Amygdala (tissue), 56 donors: ENCODE measurements around the gene SEPTIN8.

Experiments used
- DNase-seq, 56 donors: peaks; one replicate each; lab custom pipeline; 2025; lab: John Stamatoyannopoulos, UW

Gene SEPTIN8

GRCh38 chr5:132753135-132753987 is 23.7 kb downstream of the SEPTIN8 start:
- DNase-seq: peak in 42 of 56 donors; percentile 31 to 86 (median 61)

GRCh38 chr5:132752581-132753125 is 24.4 kb downstream of the SEPTIN8 start:
- DNase-seq: no peak

- no peak for DNase-seq
These were observed 25.0 kb downstream of the SEPTIN8 start for GRCh38 chr5:132751971-132752580.

GRCh38 chr5:132751444-132751843 is 25.6 kb downstream of the SEPTIN8 start:
- DNase-seq: no peak

GRCh38 chr5:132750471-132751230 is 26.4 kb downstream of the SEPTIN8 start:
- no peak for DNase-seq

- no peak for DNase-seq
These were observed 27.5 kb downstream of the SEPTIN8 start for GRCh38 chr5:132749506-132749905.

- no peak for DNase-seq
These were observed 28.5 kb downstream of the SEPTIN8 start for GRCh38 chr5:132748522-132749000.

GRCh38 chr5:132747616-132748440 is 29.2 kb downstream of the SEPTIN8 start:
- DNase-seq: no peak

- DNase-seq: peak in 8 of 56 donors; percentile 19 to 53 (median 28)
These were observed 30.0 kb downstream of the SEPTIN8 start, which contains the start of gene CCNI2 for GRCh38 chr5:132746954-132747615. TSS of gene CCNI2 (plus strand) at chr5:132747426. CDS start at chr5:132747496, 70 bp downstream.

GRCh38 chr5:132746592-132746953 is 30.5 kb downstream of the SEPTIN8 start:
- DNase-seq: no peak

GRCh38 chr5:132744659-132745058 is 32.4 kb downstream of the SEPTIN8 start:
- DNase-seq: no peak

- no peak for DNase-seq
These were observed 34.4 kb downstream of the SEPTIN8 start for GRCh38 chr5:132742626-132743025.

- no peak for DNase-seq
These were observed 34.9 kb downstream of the SEPTIN8 start for GRCh38 chr5:132742158-132742557.

GRCh38 chr5:132739232-132739631 is 37.8 kb downstream of the SEPTIN8 start:
- no peak for DNase-seq

GRCh38 chr5:132737982-132738681 is 38.9 kb downstream of the SEPTIN8 start:
- DNase-seq: peak in 5 of 56 donors; percentile 14 to 40 (median 16)

GRCh38 chr5:132736853-132737833 is 39.9 kb downstream of the SEPTIN8 start, which contains the start of gene KIF3A:
TSS of gene KIF3A (minus strand) at chr5:132737546. CDS start at chr5:132737419, 127 bp downstream.
- peak in 55 of 56 donors; percentile 69 to 98 (median 93) for DNase-seq

- no peak for DNase-seq
These were observed 42.4 kb downstream of the SEPTIN8 start for GRCh38 chr5:132734687-132735086.
